ENCODE measurements around the gene RNF186. TPM values are rescaled to one million over a fixed set of nuclear protein-coding genes. Genes with fewer than 3 reads are reported as not detected.

RNF186 gene
- total and polyA plus RNA-seq, 12 donors, result not detected

- no peaks in the 10 kb centered on the region for H3K36me3 ChIP-seq
- ATAC-seq (no peak), DNase-seq (no peak)
- no peak for TF ChIP-seq CTCF (IDR thresholded peaks at IDR 0.05)
- H3K27ac ChIP-seq, result no peak overlapping the region
- H3K4me1 ChIP-seq, result no peaks in the 10 kb centered on the region
- WGBS, 2 donors, result 67 to 73% methylated on average over 2 of the region's 2 CpGs
- no peak overlapping the region for H3K4me3 ChIP-seq
- intact Hi-C loops (cut with DNase I), result no loop called here
- peaks cover 0 to 40% (median 17%) of the 10 kb centered on the region in 7 donors for H3K27me3 ChIP-seq
- peaks cover 0 to 19% (median 3%) of the 10 kb centered on the region in 11 donors for H3K9me3 ChIP-seq
Measured at GRCh38 chr1:19861034-19861433, 46.0 kb upstream of the RNF186 start.

- no peak for TF ChIP-seq CTCF (IDR thresholded peaks at IDR 0.05)
- Histone ChIP-seq H3K4me3 (no peak overlapping the region), H3K9me3 (peaks cover 0 to 15% (median 2%) of the 10 kb centered on the region in 11 donors), H3K36me3 (no peaks in the 10 kb centered on the region), H3K27me3 (peaks cover 0 to 34% (median 12%) of the 10 kb centered on the region in 7 donors), H3K27ac (no peak overlapping the region), H3K4me1 (no peaks in the 10 kb centered on the region)
- no peak for DNase-seq
- WGBS, 2 donors, result 65 to 68% methylated on average over 2 of the region's 2 CpGs
- intact Hi-C loops (cut with DNase I), result no loop called here
- no peak for ATAC-seq
Measured at GRCh38 chr1:19860418-19860817, 45.3 kb upstream of the RNF186 start.

- H3K36me3 ChIP-seq, result no peaks in the 10 kb centered on the region
- DNase-seq (no peak), ATAC-seq (no peak)
- no peak overlapping the region for H3K4me3 ChIP-seq
- H3K9me3 ChIP-seq, result peaks cover 0 to 14% (median 0%) of the 10 kb centered on the region in 11 donors
- H3K4me1 ChIP-seq, result no peaks in the 10 kb centered on the region
- no peak for TF ChIP-seq CTCF (IDR thresholded peaks at IDR 0.05)
- no peak overlapping the region for H3K27ac ChIP-seq
- WGBS, 2 donors, result 68 to 75% methylated on average over 2 of the region's 2 CpGs
- H3K27me3 ChIP-seq, result peaks cover 0 to 34% (median 11%) of the 10 kb centered on the region in 7 donors
- intact Hi-C loops (cut with DNase I), result no loop called here
Measured at GRCh38 chr1:19859876-19860275, 44.8 kb upstream of the RNF186 start.

GRCh38 chr1:19858893-19859292, 43.8 kb upstream of the RNF186 start:
- no peak for TF ChIP-seq CTCF (IDR thresholded peaks at IDR 0.05)
- no peak for ATAC-seq
- intact Hi-C loops (cut with DNase I), result no loop called here
- Histone ChIP-seq H3K27me3 (peaks cover 0 to 37% (median 11%) of the 10 kb centered on the region in 7 donors), H3K9me3 (peaks cover 0 to 14% (median 0%) of the 10 kb centered on the region in 11 donors), H3K36me3 (no peaks in the 10 kb centered on the region), H3K4me1 (no peaks in the 10 kb centered on the region), H3K27ac (no peak overlapping the region), H3K4me3 (no peak overlapping the region)
- no peak for DNase-seq
- WGBS, 2 donors, result 11 to 32% methylated on average over 5 of the region's 5 CpGs

Measured in heart right ventricle (tissue), 16 donors.